GM12873 (cell line): ENCODE data around the gene SQSTM1.

ENCODE experiments used
- TF ChIP-seq, protein P1 (sequence below): IDR thresholded peaks from 2 replicates; pipeline ENCODE4 v1.5.1; 2012; ENCODE audit warnings: low read depth, mild to moderate bottlenecking, moderate library complexity, low read length, control low read depth; ENCODE audit not compliant: insufficient read depth; ENCODE audit errors: missing control alignments

The SQSTM1 gene

DNA sequence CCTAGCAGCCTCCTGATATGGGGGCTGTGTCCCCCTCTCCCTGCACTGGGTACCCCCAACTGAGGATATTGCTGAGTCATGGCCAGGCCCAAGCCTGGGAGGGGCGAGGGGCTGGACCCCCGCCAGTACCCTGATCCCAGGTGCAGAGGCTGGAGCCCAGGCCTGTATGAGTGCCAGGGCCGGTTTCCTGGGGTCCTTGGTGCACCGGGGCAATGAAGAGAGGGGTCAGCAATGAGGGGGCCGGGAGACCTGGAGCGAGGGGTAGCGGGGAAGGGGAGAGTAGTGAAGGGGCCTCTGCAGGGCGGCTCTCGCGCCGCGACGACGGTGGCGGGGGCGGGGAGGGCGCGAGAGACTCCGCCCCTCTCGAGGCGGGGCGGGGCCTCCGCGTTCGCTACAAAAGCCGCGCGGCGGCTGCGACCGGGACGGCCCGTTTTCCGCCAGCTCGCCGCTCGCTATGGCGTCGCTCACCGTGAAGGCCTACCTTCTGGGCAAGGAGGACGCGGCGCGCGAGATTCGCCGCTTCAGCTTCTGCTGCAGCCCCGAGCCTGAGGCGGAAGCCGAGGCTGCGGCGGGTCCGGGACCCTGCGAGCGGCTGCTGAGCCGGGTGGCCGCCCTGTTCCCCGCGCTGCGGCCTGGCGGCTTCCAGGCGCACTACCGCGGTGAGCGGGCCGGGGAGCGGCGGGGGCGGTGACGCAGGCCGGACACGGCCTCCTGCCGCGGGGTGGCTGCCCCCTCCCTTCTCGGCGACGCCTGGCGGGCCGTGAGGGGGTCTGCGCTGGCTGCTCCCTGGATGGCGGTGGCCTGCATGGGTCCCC, at the start of gene SQSTM1:
Gene SQSTM1 (plus strand): TSS at position 423 of the 815 bp plus-strand sequence. CDS start 32 bp downstream, at position 455.
- TF ChIP-seq, protein P1, sequence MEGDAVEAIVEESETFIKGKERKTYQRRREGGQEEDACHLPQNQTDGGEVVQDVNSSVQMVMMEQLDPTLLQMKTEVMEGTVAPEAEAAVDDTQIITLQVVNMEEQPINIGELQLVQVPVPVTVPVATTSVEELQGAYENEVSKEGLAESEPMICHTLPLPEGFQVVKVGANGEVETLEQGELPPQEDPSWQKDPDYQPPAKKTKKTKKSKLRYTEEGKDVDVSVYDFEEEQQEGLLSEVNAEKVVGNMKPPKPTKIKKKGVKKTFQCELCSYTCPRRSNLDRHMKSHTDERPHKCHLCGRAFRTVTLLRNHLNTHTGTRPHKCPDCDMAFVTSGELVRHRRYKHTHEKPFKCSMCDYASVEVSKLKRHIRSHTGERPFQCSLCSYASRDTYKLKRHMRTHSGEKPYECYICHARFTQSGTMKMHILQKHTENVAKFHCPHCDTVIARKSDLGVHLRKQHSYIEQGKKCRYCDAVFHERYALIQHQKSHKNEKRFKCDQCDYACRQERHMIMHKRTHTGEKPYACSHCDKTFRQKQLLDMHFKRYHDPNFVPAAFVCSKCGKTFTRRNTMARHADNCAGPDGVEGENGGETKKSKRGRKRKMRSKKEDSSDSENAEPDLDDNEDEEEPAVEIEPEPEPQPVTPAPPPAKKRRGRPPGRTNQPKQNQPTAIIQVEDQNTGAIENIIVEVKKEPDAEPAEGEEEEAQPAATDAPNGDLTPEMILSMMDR: no peak

DNA sequence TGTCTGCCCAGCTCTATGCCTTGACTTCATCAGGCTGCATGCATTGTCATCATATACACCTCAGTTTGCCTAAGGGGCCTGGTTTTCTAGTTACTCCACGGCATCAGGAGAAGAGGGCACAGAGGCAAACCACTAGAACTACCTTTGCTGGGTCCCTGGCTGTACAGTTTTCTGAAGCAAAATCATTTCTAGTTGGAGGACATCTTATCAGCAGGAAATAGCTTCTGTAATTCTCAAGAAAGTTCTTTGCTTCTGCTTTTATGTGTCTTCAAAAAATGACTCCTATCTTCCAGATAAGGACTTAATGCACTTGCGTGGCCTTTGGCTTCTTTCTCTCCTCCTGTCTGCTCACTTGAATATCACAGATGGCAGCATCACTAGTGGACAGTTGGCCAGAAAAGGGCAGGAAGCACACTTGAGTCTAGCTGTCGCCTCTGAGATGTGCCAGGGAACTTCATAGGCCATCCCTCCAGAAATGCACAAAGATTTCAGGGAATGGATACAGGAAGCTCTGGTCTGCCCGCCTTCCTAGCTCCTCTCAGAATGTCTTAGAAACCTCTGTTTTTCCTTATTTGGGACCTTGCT, 49.3 kb upstream of the SQSTM1 start:
- TF ChIP-seq, protein P1: no peak

DNA sequence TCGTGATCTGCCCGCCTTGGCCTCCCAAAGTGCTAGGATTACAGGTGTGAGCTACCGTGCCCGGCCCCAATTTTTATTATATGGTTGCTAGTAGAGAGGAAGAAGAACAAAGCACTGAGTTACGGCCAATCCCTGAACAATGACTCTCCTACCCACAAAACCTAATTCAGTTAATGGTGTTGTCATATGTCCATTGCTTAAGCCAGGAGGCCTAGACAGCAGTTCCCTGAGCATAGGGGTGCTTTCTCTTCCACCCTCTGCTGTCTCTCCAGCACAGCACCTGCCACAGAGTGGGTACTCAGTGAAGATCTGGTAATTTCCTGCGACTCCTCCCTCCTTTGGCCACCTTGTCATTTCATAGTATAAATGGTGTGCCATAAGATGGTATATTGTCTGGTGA, 48.4 kb upstream of the SQSTM1 start:
- TF ChIP-seq, protein P1: no peak

DNA sequence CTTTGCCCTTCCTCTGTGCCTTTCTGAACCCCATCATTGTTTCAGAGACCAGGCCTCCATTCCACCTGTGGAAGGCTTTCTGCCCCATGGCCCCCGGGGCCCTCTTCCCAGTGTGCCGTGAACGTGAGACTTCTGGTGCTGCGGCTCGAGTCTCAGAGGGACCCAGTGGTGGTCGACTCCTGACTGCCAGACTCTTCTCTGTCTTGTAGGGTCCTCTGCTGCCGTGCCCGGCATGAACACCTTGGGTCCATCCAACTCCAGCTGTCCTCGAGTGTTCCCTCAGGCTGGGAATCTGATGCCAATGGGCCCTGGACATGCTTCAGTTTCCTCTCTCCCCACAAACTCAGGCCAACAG, 47.0 kb upstream of the SQSTM1 start:
- TF ChIP-seq, protein P1: no peak

DNA sequence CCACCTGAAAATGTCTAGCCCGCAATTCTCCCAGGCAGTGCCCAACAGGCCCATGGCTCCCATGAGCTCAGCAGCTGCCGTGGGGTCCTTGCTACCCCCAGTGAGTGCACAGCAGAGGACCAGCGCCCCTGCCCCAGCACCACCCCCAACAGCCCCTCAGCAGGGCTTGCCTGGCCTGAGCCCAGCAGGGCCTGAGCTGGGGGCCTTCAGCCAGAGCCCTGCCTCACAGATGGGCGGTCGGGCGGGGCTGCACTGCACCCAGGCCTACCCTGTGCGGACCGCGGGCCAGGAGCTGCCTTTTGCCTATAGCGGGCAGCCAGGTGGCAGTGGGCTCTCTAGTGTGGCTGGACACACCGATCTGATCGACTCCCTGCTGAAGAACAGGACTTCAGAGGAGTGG, 46.3 kb upstream of the SQSTM1 start:
- TF ChIP-seq, protein P1: no peak

DNA sequence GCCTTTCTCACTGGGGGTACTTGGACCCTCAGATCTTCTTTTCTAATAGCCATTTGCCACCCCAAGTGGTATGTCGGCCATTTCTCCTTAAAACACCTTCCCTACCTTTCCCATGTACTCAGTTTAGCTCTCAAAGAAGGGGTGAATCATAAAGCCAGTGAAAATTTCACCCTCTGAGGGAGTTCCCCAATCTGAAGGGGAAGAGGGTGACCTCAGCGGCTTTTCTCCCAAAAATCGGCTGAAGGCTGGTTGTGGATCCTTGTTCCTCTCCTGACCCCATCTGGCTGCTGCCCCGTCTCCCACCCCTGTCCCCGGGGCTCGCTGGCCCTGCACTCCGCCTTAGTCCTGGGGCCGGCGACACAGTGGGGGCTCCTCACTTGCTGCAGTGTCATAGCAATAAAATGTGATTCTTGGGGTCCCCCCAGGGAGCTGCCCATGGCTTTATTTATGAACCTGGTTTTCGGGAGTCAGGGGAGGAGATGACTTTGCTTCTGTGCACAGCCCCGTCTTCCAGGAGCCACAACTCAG, 44.2 kb upstream of the SQSTM1 start:
- TF ChIP-seq, protein P1: no peak

DNA sequence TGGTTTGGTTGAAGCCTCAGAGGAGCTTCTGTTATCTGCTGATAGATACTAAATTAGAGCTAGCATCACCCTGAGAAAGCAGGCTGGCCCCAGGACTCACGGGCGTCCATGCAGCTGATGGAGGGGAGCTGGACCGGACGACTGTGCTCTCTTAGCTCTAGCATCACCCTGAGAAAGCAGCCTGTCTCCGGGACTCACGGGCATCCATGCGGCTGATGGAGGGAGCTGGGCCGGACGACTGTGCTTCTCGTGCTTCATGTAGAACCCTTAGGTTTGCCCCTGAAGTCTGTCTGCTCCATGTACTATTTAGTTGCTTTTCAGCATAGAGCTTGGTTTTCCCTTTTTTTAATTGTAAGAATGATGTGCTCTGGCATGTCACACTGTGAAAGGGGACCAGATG, 43.2 kb upstream of the SQSTM1 start:
- TF ChIP-seq, protein P1: no peak
